Kidney epithelial cell (primary cell): ENCODE measurements around the gene MYLK. TPM values are rescaled to one million over a fixed set of nuclear protein-coding genes. Genes with fewer than 3 reads are reported as not detected.
A peak's percentile ranks its signal among the peaks of the same experiment; 100 is the strongest.
"Not testable (repeated sequence)": the region's sequence is repeated elsewhere in the genome, so short reads cannot be mapped to it uniquely, and the experiment has no call there.

ENCODE experiments used
- DNase-seq: peaks from one replicate; pipeline ENCODE4 v3.0.0-alpha.2; 2010; ENCODE audit warnings: low read depth
- H3K27me3 ChIP-seq: 2 replicates; pipeline ENCODE4 v1.6.0; 2011; ENCODE audit warnings: low read length; ENCODE audit not compliant: control insufficient read depth, insufficient read depth
- H3K36me3 ChIP-seq: 2 replicates; pipeline ENCODE4 v1.5.1; 2011; ENCODE audit warnings: low read length; ENCODE audit not compliant: control insufficient read depth, insufficient read depth
- H3K4me3 ChIP-seq: 2 replicates; pipeline ENCODE4 v1.5.1; 2011; ENCODE audit warnings: low read depth, mild to moderate bottlenecking, control low read depth, low read length
- total RNA-seq: library from RNA; depleted of rRNA; stranded (reverse); fragments of >200 nt; gene quantifications from 2 replicates; pipeline ENCODE4 v1.2.3, GENCODE V29; 2015
- TF ChIP-seq, protein P1 (sequence below): IDR thresholded peaks from 2 replicates; pipeline ENCODE4 v1.5.1; 2011; ENCODE audit warnings: mild to moderate bottlenecking, moderate library complexity, low read length, control low read depth, inconsistent platforms; ENCODE audit not compliant: insufficient read depth, poor library complexity, severe bottlenecking

The MYLK gene
- total RNA-seq, 1 donor from 2014 or later = 49.7 TPM

DNA sequence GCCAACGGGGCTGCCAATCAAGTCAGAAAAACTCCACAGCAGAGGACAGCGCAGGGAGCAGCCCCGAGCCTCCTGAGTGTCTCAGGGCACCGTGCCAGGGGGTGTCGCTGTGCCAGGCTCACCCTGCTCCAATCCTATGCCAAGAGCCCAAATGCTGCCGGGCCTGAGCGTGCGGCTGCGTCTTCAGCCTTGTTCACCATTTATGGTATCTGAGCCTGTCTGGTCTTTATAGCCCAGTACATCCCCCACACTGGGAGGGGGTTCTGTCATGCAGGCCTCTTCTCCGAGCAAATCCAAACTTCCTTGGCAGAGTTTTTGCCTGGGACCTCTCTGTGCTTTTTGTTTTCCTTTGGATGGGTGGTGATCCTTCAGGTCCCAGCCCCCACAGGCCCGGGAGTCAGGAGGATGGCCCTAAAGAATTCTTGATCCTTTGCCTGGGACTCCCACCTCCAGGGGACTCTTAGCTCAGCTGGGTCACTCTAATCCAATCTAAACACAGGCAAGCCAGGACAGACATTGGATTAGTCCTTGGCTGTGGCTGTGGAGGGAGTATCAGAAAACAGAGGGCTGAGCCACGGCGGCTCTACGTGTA, 164.2 kb downstream of the MYLK start:
- Histone ChIP-seq H3K36me3 (no peaks in the 10 kb centered on the region), H3K27me3 (no peaks in the 10 kb centered on the region), H3K4me3 (no peak overlapping the region)
- TF ChIP-seq, protein P1, sequence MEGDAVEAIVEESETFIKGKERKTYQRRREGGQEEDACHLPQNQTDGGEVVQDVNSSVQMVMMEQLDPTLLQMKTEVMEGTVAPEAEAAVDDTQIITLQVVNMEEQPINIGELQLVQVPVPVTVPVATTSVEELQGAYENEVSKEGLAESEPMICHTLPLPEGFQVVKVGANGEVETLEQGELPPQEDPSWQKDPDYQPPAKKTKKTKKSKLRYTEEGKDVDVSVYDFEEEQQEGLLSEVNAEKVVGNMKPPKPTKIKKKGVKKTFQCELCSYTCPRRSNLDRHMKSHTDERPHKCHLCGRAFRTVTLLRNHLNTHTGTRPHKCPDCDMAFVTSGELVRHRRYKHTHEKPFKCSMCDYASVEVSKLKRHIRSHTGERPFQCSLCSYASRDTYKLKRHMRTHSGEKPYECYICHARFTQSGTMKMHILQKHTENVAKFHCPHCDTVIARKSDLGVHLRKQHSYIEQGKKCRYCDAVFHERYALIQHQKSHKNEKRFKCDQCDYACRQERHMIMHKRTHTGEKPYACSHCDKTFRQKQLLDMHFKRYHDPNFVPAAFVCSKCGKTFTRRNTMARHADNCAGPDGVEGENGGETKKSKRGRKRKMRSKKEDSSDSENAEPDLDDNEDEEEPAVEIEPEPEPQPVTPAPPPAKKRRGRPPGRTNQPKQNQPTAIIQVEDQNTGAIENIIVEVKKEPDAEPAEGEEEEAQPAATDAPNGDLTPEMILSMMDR = no peak
- DNase-seq = no peak

DNA sequence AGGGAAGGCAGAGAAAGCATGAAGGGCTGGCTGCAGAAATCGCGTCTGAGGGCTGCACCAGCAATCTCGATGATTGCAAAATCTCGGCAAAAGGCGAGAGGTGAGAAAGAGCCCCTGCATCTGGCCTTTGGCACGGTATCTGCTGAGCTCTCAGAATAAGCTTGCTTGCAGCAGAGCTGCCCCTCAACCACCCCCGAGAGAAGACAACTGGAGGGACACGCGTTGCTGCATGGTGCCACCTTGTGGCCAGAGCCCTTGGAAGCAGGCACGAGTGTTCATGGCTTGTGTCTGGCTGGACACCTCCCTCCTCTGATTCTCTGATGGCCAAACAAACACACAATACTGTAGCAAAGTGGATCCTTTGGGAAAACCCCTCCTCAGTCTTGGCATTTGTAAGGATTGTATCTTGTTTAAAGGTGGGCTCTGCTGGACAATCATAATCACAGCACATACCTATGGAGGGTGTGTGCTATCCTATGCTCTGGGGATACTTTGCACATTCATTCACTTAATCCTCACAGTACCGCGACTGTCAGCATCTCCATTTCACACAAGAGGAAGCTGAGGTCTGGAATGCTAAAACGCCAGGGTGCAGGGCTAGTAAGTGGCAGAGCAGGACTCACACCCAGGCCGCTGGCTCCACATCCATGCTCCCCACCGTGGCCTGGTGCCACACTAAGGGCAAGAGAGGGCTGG, 164.9 kb downstream of the MYLK start:
- H3K4me3 ChIP-seq, DNase-seq, H3K36me3 ChIP-seq, H3K27me3 ChIP-seq: not testable (repeated sequence)
- TF ChIP-seq, protein P1 = peak; percentile 80

DNA sequence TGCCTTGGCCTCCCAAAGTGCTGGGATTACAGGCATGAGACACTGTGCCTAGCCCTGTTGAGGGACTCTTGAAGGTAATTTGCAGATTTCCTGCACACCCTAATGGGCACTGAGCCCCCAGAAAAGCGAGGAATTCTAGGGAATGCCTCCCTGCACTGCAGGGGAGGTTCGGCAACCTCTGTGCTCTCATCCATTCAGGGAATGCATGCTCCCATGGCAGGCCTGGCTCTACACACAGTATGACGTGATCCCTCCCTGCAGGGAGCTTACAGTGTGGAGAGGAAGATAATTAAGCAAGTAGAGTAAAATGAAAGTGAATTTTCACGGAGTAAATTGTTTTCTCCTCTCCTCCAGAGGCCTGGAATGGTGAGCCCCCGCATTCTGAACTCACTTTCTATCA, 166.0 kb downstream of the MYLK start:
- Histone ChIP-seq H3K36me3 (no peaks in the 10 kb centered on the region), H3K27me3 (no peaks in the 10 kb centered on the region), H3K4me3 (no peak overlapping the region)
- no peak for DNase-seq
- TF ChIP-seq, protein P1 = no peak

DNA sequence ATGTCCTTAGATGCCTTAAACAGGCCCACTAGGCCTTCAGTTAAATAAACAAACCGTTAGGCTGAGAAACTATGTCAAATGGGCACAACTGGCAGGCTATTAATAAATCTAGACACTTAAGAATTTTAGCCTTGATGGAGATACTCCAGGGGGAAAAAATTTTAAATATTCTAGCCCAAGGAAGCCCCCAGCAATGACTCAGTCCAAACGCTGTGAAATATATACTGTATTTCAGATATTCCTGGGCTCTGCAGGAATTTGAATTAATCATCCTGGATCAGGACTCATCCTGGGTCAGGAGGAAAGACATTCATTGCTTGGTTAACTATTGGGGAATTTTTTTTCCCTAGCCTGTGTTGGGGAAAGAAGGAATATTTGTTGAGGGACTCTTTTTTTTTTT, 166.7 kb downstream of the MYLK start:
- not testable (repeated sequence) for H3K4me3 ChIP-seq, H3K36me3 ChIP-seq, DNase-seq, H3K27me3 ChIP-seq

DNA sequence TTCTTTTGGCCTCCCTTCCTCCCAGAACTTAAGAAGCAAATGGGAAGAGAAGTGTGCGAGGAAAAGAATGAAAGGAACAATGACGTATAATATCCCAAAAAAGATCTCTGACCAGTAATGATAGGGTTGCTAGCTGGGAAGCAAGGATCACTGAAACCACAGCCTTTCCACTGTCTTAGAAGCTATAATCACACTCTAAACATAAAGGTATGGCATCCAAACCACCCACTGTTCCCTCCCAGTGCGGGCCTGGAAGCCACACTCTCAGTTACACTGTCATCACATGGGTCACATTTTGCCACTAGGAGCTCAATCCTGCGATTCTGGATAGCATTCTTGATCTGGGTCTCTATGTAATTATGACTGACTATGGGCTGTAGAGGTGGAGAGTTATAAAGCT, 167.7 kb downstream of the MYLK start:
- no peaks in the 10 kb centered on the region for H3K36me3 ChIP-seq
- TF ChIP-seq, protein P1 = no peak

DNA sequence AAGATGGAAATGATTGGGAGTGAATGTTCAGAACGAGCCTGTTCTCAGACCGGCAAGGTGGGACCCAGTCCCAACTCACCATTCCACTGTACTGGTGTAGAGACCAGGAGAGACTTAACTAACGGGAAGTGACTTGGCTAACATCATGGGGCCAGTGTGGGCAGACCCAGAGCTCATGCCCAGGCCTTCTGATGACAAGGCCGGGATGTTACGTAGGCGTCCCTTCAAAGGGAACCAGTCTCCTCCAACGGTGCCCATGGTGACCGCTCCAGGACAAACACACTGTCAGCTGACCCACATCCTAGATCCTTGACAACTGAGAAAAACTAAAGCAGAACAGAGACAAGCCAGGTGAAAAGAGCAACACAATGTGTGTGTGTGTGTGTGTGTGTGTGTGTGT, 170.9 kb downstream of the MYLK start:
- Histone ChIP-seq H3K27me3 (no peaks in the 10 kb centered on the region), H3K4me3 (no peak overlapping the region), H3K36me3 (peaks cover 2% of the 10 kb centered on the region)
- no peak for DNase-seq
- TF ChIP-seq, protein P1 = no peak

More for the DNA sequence above, 167.7 kb downstream of the MYLK start:
- Histone ChIP-seq H3K27me3 (no peaks in the 10 kb centered on the region), H3K4me3 (no peak overlapping the region)
- DNase-seq = no peak
